ENCODE results near the gene CMTM8. TPM values are rescaled to one million over a fixed set of nuclear protein-coding genes. Genes with fewer than 3 reads are reported as not detected.

The CMTM8 gene
- total and polyA plus RNA-seq, 2 of the 8 experiments (the other 6 are each of a cell fraction or from before 2014, with no cell fraction given) = 10.5 to 22.4 TPM

DNA sequence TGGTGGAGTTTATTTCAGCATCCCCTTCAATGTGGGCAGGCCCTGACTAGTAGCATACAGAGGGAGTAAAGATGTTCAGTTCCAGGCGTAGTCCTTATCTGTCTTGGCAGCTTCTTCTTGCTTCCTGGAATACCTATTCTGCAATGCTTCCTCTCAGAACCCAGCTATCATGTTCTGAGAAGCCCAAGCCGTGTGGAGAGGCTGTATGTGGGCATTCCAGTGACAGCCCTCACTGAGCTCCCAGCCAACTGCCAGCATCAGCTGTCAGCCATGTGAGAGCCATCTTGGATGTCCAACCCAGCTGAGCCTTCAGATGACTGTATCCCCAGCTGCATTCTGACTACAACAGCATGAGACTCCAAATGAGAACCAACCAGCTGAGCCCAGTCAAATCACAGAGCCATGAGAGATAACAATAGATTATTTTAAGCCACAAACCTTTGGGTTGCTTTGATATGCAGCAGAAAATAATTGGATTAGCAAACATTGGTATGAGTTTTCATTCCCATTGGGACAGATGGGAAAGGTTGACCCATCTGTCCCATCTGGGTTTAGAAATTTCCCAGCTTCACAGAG is 144.7 kb downstream of the CMTM8 start (continued):
- TF ChIP-seq, protein P1, sequence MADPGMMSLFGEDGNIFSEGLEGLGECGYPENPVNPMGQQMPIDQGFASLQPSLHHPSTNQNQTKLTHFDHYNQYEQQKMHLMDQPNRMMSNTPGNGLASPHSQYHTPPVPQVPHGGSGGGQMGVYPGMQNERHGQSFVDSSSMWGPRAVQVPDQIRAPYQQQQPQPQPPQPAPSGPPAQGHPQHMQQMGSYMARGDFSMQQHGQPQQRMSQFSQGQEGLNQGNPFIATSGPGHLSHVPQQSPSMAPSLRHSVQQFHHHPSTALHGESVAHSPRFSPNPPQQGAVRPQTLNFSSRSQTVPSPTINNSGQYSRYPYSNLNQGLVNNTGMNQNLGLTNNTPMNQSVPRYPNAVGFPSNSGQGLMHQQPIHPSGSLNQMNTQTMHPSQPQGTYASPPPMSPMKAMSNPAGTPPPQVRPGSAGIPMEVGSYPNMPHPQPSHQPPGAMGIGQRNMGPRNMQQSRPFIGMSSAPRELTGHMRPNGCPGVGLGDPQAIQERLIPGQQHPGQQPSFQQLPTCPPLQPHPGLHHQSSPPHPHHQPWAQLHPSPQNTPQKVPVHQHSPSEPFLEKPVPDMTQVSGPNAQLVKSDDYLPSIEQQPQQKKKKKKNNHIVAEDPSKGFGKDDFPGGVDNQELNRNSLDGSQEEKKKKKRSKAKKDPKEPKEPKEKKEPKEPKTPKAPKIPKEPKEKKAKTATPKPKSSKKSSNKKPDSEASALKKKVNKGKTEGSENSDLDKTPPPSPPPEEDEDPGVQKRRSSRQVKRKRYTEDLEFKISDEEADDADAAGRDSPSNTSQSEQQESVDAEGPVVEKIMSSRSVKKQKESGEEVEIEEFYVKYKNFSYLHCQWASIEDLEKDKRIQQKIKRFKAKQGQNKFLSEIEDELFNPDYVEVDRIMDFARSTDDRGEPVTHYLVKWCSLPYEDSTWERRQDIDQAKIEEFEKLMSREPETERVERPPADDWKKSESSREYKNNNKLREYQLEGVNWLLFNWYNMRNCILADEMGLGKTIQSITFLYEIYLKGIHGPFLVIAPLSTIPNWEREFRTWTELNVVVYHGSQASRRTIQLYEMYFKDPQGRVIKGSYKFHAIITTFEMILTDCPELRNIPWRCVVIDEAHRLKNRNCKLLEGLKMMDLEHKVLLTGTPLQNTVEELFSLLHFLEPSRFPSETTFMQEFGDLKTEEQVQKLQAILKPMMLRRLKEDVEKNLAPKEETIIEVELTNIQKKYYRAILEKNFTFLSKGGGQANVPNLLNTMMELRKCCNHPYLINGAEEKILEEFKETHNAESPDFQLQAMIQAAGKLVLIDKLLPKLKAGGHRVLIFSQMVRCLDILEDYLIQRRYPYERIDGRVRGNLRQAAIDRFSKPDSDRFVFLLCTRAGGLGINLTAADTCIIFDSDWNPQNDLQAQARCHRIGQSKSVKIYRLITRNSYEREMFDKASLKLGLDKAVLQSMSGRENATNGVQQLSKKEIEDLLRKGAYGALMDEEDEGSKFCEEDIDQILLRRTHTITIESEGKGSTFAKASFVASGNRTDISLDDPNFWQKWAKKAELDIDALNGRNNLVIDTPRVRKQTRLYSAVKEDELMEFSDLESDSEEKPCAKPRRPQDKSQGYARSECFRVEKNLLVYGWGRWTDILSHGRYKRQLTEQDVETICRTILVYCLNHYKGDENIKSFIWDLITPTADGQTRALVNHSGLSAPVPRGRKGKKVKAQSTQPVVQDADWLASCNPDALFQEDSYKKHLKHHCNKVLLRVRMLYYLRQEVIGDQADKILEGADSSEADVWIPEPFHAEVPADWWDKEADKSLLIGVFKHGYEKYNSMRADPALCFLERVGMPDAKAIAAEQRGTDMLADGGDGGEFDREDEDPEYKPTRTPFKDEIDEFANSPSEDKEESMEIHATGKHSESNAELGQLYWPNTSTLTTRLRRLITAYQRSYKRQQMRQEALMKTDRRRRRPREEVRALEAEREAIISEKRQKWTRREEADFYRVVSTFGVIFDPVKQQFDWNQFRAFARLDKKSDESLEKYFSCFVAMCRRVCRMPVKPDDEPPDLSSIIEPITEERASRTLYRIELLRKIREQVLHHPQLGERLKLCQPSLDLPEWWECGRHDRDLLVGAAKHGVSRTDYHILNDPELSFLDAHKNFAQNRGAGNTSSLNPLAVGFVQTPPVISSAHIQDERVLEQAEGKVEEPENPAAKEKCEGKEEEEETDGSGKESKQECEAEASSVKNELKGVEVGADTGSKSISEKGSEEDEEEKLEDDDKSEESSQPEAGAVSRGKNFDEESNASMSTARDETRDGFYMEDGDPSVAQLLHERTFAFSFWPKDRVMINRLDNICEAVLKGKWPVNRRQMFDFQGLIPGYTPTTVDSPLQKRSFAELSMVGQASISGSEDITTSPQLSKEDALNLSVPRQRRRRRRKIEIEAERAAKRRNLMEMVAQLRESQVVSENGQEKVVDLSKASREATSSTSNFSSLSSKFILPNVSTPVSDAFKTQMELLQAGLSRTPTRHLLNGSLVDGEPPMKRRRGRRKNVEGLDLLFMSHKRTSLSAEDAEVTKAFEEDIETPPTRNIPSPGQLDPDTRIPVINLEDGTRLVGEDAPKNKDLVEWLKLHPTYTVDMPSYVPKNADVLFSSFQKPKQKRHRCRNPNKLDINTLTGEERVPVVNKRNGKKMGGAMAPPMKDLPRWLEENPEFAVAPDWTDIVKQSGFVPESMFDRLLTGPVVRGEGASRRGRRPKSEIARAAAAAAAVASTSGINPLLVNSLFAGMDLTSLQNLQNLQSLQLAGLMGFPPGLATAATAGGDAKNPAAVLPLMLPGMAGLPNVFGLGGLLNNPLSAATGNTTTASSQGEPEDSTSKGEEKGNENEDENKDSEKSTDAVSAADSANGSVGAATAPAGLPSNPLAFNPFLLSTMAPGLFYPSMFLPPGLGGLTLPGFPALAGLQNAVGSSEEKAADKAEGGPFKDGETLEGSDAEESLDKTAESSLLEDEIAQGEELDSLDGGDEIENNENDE (IDR thresholded peaks at IDR 0.05; ENCODE audit: insufficient replicate concordance, low read length) = no peak
- TF ChIP-seq YY1 (IDR thresholded peaks at IDR 0.05; ENCODE audit: low read depth, low read length) (no peak), CBX5 (IDR thresholded peaks at IDR 0.05; ENCODE audit: low read depth, low read length) (no peak), CHD2 (IDR thresholded peaks at IDR 0.05; ENCODE audit: low read length) (no peak), SIRT6 (IDR thresholded peaks at IDR 0.05; ENCODE audit: low read length) (no peak), GABPA (IDR thresholded peaks at IDR 0.05; ENCODE audit: borderline replicate concordance, insufficient read depth, low read length) (no peak), SP4 (IDR thresholded peaks at IDR 0.05; ENCODE audit: low read length) (no peak), HDAC2 (IDR thresholded peaks at IDR 0.05; ENCODE audit: borderline replicate concordance in 1 of 2, low read depth in 2 of 2, low read length in 2 of 2) (no peak)
